NCI-H2081 (cell line): ENCODE data around the gene EBF4.

Source experiments
- DNase-seq, 2 experiments: peaks; one replicate each; lab custom pipeline; 2025; lab: John Stamatoyannopoulos, UW

Gene EBF4

DNA sequence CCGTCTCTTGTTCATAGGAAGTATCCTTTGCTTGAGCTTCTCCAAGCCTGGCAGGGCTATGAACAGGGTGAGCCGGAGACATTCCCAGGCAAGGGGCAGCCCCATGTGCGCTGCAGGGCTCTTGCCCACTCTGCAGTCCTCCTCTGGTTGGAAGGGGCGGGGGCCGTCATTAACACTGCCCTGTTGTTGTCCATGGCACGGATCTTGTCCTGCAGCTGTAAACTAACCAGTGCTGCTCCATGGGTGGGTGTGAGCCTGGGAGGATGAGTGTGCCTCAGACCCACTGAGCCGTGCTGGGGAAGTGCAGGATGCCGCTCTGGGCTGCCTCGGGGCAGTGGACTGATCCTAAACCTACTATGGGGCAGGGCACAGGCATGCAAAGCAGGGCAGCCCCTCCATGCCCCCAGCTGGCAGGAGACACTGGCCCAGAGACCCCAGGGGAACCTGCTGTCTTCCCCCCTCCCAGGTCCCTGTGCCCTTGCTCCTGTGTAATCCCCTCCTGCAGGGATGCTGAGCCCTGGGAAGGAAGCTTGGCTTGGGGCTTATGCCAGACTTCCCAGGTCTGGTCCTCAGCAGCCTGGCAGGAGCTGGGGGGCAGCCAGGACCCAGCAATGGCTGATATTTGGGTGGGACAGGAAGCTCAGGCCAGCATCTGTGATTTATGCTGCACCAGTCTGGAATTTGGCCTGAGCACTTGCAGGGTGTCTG is 8.5 kb downstream of the EBF4 start:
- DNase-seq, result no peak

DNA sequence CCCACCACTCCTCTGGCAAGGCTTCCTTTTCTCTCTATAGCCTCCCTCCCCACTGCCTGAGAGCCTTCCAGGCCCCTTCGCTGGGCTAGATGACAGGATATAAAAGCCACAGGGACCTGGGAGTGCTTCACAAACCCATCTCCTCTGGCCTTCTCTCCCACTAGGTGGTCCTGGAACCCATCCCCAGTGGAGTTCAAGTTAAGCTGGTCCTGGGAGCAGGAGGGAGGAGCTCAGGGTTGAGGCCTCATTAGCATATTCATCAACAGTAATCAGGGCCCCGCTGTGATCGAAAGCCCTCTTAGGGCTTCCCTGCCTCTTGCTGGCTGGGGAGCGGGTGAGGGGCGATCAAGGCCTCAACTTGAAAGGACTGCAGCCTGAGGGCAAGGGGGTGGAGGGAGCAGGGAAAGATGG is 9.1 kb downstream of the EBF4 start:
- no peak for DNase-seq

DNA sequence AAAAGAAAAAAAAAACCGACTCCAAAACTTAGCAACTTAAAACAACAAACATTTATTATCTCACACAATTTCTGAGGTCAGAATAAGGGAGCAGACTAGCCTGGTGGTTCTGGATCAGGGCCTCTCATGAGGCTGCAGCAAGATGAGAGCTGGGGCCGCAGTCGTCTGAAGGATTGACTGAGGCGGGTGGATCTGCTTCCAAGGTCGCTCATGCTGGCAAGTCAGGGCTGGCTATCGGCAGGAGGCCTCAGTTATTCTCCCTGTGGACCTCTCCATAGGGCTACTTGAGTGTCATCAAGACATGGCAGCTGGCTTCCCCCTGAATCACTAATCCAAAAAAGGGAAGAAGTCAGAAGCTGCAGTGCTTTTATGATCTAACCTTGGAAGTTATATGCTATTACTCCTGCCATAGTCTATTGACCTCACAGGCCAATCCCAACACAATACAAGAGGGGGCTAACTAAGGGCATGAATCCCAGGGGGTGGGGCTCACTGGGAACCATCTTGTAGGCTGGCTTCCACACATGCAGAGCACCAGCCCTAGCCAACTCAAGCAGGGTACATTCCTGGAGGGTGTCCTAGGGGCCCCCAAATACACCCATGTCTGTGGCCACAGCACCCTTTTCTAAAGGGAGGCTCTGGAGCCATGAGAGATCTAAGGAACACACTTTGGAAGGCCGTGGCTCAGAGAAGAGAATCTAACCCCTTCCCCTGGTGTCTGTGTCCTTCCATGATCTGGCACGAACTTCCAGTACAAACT is 11.3 kb downstream of the EBF4 start:
- DNase-seq, result no peak

DNA sequence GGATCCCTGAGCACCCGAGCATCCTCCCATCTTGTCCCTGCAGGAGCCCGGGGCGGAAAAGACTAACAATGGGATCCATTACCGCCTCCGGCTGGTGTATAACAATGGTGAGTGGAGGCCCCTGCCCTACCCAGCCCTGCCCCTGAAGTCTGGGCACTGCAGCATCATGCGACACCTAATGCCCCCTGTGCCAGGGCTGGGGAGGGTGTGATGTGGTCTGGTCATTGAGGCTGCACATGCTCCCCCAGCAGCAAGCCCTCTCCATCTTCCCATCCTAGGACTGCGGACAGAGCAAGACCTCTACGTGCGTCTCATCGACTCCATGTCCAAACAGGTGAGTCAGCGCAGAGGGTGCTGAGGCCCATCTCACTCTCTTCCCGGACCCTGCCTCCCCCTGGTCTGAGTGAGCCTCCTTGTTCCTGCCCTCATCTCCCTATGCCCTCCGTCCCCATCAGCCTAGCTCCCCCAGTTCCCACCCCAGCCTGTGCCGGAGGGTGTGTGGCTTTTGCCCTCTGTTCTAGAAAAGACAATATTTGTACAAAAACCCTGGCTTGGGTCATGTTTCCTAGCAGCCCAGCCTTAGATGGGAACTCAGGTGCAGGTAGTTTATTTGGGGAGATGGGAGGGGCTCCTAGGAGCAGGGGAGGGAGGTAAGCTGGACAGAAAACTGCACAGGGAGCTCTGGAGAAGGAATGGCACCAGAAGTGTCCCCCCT is 13.5 kb downstream of the EBF4 start:
- no peak for DNase-seq

DNA sequence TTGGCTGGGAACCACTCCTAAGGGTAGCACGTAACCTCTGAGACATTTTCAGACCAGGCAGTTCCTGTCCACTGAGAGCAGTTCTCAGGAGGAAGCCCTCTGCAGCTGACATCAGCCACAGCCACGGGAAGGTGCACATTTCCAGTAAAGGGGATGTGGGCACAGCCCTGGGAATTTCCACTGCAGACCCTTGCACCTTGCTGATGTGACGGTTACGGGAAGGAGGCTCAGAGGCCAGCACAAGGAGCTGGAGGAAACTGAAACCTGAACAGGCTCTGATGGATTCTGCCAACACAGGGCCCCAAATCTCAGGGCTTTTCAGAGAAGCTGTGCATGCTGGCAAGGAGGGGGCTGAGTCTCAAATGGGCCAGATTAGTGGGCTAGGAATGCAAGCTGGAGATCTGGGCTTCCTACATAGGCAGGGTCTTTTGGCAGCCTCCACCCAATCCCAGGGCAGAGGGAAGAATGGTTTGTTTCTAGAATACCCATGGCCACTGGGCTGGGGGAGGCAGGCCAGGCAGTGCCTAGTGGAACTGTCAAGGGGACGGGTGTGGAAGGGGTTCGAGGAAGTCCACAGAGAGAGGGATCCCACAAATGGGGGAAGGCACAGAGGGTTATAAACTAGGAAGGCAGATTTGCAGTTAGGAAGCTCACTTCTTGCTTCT is 14.2 kb downstream of the EBF4 start:
- no peak for DNase-seq

DNA sequence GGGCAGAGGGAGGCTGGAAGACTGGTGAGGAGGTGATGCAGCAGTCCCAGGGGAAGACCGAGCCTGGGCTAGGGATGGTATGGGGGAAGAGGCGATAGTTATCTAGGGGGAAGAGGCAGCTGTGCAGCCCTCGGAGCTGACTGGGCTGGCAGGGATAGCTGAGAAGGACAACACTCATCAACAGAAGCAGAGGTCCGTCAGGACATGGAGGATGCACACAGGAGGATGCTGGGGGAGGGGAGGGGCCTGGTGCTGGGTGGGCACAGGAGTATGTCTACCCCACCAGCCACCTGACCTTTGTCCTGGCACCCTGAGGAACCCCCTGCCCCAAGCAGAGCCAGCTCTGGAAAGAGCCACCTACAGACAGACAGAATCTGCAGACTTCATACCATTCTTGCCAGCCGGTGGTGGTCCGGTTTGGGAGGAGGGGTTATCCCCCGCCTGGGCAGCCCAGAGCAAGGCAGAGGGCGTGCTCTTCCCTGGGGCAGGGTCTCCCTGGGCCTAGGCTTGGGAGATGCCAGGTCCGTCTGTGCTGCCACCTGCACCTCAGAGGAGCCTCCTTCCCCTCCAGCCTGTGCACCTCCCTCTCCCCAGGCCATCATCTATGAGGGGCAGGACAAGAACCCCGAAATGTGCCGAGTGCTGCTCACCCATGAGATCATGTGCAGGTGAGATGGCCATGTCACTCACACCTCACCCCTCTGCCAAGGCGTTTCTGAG is 14.9 kb downstream of the EBF4 start:
- DNase-seq, result no peak

DNA sequence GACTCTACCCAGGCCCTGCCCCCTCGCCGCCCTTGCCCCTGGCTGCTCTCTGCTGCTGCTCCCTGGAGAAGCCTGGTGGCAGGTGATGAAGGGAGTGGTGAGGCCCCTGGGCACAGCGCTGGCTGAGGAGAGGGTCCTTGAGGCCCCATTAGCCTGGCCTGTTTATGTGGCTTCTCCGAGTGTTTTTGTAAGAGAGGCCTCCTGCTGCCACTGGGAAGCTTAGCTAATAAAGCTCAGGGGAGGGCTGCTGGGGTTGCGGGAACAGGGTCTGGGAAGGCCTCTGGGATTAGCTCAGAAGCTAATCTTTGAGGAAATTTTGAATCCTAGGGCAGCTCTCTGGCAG is 15.5 kb downstream of the EBF4 start:
- no peak for DNase-seq

DNA sequence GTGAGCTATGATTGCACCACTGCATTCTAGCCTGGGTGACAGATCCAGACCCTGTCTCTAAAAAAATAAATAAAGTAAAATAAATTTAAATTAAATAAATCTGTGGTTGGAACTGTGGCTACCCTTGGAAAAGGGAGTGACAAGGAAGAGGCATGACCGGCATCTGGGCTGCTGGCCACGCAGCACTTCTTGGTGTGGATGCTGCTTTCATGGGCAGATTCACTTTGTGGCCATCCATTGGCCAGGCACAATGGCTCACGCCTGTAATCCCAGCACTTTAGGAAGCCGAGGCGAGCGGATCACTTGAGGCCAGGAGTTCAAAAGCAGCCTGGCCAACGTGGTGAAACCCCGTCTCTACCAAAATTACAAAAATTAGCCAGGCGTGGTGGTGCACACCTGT is 16.1 kb downstream of the EBF4 start:
- no peak for DNase-seq

DNA sequence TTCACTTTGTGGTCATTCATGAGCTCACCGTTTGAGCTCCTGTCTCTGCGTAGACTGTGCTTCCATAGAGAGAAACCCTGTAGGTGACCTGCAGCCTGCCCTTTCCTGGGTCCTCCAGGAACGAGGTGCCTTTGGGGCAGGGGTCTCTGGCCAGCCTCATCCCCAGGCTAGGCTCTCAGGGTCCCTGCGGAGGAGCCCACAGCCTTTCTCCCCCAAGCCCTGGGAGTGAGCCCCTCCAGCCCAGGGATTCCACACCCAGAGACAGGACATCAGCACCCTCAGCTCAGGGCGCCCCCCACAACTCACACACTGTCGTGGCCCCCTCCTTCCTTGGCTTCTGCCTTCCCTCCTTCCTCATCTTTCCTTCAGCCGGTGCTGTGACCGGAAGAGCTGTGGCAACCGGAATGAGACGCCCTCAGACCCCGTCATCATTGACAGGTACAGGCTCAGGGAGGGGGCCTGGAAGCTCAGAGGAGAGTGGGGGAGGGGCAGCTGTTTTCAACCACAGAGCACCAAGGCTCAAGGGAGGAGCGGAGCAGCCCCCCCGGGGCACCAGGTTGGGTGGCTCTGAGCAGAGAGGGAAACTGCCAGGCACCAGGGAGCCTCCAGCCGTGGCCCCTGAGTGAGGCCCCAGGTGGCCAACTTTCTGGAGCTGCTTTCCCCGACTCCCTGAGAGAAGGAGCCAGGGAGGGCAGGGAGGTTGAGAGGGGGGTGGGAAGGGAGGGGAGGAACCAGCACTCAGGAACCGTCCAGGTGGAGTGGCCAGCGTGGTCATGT is 16.8 kb downstream of the EBF4 start:
- DNase-seq, result no peak

DNA sequence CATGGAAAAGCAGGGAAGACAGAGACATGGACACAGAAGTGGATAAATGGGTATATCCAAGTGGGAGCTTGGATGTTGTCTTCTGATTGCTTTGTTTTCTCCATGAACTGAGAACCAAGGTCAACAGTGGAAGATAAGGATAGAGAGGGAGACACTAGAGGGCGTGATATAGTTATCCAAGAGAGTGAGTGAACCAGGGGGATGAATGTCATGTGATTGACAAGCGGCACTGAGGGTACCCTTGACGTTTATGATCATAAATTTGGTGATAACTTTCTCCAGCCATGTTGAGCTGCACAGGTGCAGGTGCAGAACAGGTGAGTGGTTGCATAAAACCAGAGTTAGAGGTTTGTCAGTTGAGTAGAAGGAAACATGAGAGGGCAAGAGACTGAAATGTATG is 20.7 kb downstream of the EBF4 start:
- no peak for DNase-seq

DNA sequence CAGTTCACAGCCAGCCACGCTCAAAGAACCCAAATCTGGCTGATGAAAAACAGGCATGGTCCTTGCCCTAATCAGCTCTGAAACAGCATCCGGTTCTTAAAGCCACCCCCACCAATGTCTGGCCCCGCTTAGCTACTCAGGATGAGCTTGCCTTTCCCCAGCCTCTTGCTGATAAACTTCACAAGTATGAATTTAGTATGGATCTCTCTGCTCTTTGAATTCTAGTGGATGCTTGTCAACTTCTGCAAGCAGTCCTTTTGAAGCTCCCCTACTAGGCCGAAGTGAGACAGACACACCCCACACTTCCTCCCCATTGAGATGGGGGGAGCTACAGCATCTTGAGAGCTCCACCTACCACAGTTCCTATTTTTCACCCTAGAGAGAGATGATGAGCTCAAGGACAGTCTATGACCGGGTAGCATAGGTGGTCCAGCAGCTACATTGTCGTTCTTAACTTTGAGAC is 36.7 kb downstream of the EBF4 start:
- DNase-seq, result no peak

DNA sequence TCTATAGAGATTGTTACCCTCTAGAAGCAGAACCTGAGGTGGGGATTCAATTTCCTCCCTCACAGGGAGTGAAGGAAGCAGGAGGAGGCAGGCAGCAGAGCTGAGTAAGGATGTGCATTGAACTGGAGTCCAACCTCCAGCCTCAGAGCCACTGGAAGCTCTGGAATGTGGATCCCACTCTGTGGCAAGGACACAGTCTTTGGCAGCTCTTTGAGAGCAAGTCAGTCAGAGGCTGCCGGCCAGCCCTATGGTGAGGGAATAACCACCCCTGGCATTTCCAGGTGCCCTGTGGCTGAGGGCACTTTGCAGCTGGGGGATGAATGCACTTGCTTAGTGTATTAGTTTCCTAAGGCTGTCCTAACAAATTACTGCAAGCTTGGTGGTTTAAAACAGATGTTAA is 37.2 kb downstream of the EBF4 start:
- DNase-seq, result no peak

DNA sequence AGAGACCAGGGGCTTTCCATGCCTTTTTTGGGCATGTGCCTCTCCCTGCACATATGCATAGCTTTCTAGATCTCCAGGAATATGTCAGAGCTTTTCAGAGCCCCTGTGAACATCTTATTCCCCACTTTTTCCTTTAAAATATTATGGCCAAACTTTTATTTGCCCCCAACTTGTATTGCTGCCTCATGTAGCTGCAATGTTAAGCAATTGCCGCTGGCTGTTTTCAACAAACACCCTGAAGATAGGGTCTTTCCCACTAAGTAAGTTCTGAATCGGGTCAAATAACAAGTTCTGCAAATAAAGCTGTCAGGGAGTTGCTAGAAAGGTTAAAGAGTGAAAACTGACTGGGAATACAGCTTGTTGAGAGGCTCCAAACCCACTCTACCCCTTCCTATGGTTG is 42.3 kb downstream of the EBF4 start:
- no peak for DNase-seq

DNA sequence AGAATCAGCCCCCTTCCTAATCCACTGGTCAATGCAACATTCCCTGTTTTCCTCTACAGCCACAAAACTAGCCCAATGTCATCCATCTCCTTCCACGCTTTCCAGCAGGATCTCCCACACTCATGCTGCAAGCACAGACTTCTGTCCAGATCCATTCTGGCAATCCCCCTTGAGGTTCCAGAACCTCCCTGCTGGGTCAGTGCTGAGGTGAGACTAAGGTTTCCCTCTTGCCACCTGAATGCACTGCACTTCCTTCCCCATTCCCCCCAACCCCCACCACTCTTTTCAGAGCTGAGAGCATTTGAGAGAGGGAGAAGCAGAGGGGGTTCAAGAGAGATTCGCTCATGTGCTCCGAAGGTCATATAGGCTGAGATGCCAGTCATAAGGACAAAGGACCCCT is 43.9 kb downstream of the EBF4 start:
- DNase-seq, result no peak

DNA sequence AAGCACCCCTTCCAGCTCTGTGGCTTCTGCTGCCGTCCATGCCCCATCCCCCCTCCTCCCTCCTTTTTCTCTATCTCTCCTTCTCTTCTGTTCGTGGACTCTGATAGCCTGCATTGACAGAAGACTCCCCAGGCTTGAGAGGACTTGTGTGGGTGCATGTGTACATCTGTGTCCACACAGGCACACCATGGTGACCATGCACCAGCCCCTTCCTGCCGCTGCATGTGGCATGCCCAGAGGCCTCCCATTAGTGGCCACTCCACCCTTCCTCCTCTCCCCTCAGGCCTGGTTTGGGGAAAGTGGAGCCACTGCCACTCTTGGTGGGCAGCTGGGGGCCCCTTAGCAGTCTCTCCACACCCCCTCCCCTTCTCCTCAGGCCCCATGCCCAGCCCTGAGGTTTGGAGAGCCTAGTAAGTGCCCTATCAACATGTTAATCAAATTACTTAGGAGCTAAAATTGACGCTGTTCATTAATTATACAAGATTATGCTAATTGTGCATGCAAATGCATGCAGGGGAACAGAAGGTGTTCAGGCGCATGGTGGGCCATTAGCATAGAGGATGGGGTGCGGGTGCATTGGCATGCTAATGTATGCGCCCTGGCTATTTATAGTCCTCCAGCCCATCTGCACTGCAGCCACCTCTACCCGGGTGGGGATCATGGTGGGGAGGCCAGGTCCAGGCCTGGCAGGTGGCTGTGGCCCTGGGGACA is 45.9 kb downstream of the EBF4 start:
- DNase-seq, result no peak

DNA sequence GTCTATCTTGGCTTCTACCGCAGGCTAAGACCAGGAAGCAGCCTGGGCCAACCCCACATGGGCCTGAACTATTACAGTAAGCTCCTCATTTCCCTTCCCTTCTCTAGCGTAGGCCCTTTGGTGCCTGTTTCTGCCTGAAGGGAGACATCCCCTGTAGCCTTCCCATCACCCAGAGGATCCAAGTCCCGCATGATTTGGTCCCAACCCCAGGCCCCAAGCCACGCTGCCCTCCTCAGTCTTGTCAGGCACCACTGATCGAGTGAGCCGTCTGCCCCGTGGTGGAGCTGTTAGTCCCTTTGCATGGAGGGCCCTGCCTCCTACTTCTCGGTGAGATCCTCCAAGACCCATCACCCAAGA is 46.4 kb downstream of the EBF4 start:
- no peak for DNase-seq

DNA sequence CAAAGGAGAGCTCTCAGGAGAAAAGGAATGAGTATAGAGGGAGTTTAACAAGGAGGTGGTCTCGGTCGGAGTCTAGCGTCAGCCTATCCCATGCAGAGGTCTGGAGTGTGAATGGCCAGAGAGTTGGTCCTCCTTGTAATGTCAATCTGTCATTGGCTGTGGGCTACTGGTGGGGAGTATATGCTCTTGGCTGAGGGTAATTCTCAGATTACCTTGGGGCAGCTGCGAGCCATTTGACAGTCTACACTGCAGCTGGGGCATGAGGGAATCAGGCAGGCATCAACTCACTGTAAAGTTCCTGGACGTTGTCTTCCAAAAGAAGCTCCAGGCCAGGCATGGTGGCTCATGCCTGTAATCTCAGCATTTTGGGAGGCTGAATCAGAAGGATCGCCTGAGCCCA is 48.1 kb downstream of the EBF4 start:
- no peak for DNase-seq

DNA sequence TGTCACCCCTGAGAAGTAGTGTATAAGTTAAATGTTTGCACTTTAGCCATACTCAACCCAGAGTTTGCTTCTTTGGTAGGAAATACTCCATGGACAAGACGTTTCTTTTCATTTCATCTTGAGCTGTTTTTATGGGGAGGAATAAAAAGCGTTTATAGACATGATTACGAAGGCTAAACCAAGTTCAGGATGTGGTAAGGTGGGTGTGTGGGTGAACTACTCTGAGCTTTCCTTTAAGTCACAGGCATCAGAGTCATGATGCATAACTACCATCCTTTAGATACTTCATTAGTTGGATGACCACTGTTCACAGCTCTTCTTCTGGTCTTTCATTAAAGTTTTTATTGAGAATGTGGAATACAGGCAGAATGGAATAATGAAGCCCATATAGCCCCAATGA is 48.9 kb downstream of the EBF4 start:
- no peak for DNase-seq

DNA sequence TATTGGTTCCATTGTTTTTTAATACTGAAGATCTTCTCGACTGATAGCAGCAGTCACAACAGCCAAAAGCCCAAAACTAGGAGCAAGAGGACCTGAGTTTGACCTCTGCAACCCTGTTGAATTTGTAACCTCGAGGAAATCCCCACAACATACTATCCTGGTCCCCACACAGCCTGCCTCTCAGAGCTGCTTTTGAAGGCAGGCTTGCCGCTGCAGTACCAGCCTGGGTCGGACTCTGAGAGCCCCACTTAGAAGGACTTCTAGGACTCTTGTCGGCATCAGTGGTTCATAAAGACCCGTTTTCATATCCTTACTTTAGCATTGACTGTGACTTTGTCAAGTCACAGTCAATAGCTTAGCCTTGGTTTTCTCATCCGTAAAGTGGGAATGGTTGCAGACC is 49.3 kb downstream of the EBF4 start:
- DNase-seq, result no peak

DNA sequence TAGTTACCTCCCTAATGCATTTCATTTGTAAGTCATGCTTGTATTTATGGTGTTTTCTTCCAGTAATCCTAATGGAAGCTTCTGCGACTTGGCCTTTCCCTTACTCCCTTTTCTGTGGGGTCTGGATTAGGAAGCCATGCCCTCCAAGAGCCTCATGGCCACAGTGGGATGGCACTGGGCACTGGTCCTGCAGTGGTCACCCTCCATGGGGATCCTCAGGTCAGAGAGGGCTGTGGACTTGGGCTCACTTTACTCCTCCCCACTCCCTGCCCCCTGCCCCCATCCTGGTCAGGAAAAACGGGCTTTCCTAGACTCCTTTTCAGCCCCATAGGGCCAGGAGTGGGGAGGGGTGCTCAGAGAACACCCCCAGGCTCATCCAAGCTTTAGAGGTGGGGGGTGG is 49.9 kb downstream of the EBF4 start:
- no peak for DNase-seq
